ENCODE measurements around the gene ZCCHC7.

ZCCHC7 gene

DNA sequence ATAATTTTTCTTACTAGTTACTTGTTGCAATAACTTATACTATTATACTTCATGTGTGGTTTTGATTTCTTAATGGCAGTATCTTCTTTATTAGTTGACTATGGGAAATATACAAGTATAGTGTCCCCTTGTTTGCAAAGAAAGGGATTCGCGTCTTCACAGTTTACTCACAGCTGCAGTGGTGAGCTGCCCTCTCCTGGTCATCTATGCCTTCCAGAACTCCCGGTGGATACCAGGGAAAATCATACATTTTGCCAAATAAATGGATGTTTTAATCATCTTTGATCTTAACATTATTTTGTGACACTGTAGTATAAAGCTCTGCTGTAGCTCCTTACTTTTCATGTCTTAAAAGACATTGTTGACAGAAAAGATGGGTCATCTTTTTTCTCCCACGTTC lies 142.0 kb downstream of the ZCCHC7 start:
- no peak overlapping the region for H3K27ac ChIP-seq
- no peaks in the 10 kb centered on the region for H3K36me3 ChIP-seq (replicated peaks)
- peak; percentile 25 for DNase-seq
- H3K4me3 ChIP-seq (ENCODE audit: low read depth, low read length) = no peak overlapping the region
- TF ChIP-seq, protein P1, sequence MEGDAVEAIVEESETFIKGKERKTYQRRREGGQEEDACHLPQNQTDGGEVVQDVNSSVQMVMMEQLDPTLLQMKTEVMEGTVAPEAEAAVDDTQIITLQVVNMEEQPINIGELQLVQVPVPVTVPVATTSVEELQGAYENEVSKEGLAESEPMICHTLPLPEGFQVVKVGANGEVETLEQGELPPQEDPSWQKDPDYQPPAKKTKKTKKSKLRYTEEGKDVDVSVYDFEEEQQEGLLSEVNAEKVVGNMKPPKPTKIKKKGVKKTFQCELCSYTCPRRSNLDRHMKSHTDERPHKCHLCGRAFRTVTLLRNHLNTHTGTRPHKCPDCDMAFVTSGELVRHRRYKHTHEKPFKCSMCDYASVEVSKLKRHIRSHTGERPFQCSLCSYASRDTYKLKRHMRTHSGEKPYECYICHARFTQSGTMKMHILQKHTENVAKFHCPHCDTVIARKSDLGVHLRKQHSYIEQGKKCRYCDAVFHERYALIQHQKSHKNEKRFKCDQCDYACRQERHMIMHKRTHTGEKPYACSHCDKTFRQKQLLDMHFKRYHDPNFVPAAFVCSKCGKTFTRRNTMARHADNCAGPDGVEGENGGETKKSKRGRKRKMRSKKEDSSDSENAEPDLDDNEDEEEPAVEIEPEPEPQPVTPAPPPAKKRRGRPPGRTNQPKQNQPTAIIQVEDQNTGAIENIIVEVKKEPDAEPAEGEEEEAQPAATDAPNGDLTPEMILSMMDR (IDR thresholded peaks at IDR 0.05; ENCODE audit: low read depth, low read length, missing control alignments) = peak; percentile 89
- no peaks in the 10 kb centered on the region for H3K27me3 ChIP-seq (replicated peaks)
- in situ Hi-C loops (cut with HindIII; ENCODE audit: low pct_ligation_motif_present, low sequenced_read_pairs) = no loop called here

DNA sequence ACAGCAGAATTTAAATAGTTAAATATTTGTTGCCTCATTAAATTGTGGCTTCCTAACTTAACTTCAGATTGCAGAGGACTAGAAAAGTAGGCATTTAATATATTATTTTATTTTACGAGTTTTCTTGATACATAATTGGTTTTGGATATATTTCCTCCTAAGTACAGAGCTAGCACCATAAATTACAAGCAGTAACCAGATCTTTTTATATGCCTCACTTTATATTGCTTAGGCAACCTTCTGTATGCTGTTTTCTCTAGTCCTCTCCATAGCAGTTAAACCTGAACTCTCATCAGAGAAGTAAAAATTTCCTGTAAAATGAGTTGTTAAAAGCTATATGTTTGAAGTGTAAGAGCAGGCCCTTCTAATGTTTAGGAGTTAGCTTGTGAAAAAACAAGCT lies 144.2 kb downstream of the ZCCHC7 start:
- no peaks in the 10 kb centered on the region for H3K27me3 ChIP-seq (replicated peaks)
- TF ChIP-seq, protein P1 (IDR thresholded peaks at IDR 0.05; ENCODE audit: low read depth, low read length, missing control alignments) = no peak
- in situ Hi-C loops (cut with HindIII; ENCODE audit: low pct_ligation_motif_present, low sequenced_read_pairs) = no loop called here
- H3K4me3 ChIP-seq (ENCODE audit: low read depth, low read length) = no peak overlapping the region
- H3K27ac ChIP-seq = no peak overlapping the region
- no peak for DNase-seq
- no peaks in the 10 kb centered on the region for H3K36me3 ChIP-seq (replicated peaks)

DNA sequence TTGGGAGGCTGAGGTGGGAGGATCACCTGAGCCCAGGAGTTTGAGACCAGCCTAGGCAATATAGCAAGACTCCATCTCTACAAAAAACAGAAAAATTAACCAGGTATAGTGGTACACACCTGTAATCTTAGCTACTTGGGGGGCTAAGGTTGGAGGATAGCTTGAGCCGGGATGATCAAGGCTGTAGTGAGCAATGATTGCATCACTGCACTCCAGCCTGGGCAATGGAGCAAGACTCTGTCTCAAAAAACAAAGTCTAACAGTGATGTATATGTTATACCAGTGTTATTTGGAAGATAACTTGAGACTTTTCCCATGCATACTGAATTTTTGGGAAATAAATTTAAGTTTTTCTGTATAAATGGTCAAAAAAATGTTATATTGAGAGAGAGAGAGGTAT lies 146.3 kb downstream of the ZCCHC7 start:
- DNase-seq = no peak
- TF ChIP-seq, protein P1 (IDR thresholded peaks at IDR 0.05; ENCODE audit: low read depth, low read length, missing control alignments) = no peak
- in situ Hi-C loops (cut with HindIII; ENCODE audit: low pct_ligation_motif_present, low sequenced_read_pairs) = no loop called here

DNA sequence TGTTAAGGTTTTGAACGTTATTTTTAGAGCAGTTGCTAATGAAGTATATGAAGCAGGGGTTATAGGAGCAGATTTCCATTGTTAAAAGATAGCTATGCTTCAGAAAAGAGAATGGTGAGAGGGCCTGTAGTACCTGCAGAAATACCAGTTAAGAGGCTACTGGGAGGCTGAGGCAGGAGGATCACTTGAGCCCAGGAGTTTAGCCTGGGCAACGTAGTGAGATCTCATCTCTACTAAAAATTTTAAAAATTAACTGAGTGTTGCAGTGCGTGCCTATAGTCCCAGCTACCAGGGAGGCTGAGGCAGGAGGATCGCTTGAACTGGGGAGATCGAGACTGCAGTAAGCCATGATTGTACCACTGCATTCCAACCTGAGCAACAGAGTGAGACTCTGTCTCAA lies 148.8 kb downstream of the ZCCHC7 start:
- Histone ChIP-seq H3K36me3 (replicated peaks) (no peaks in the 10 kb centered on the region), H3K4me3 (ENCODE audit: low read depth, low read length) (no peak overlapping the region), H3K27ac (no peak overlapping the region), H3K27me3 (replicated peaks) (no peaks in the 10 kb centered on the region)
- in situ Hi-C loops (cut with HindIII; ENCODE audit: low pct_ligation_motif_present, low sequenced_read_pairs) = no loop called here
- DNase-seq = no peak
- TF ChIP-seq, protein P1 (IDR thresholded peaks at IDR 0.05; ENCODE audit: low read depth, low read length, missing control alignments) = no peak

More for the DNA sequence above, 146.3 kb downstream of the ZCCHC7 start:
- Histone ChIP-seq H3K36me3 (replicated peaks) (no peaks in the 10 kb centered on the region), H3K27me3 (replicated peaks) (no peaks in the 10 kb centered on the region), H3K4me3 (ENCODE audit: low read depth, low read length) (no peak overlapping the region), H3K27ac (no peak overlapping the region)

DNA sequence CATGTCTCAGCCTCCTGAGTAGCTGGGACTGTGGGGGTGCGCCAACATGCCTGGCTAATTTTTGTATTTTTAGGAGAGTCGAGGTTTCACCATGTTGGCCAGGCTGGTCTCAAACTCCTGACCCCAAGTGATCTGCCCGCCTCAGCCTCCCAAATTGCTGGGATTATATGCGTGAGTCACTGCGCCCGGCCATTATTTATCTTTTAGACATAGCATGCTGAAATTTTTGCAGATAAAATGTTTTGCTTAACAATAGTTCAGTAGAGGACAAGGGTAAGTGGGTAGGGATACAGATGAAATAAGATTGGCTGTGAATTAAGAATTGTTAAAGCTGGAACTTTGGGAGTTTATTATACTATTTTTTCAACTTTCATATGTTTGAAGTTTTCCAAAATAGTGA lies 151.3 kb downstream of the ZCCHC7 start:
- peak; percentile 38 for DNase-seq
- no peak overlapping the region for H3K27ac ChIP-seq
- in situ Hi-C loops (cut with HindIII; ENCODE audit: low pct_ligation_motif_present, low sequenced_read_pairs) = no loop called here

DNA sequence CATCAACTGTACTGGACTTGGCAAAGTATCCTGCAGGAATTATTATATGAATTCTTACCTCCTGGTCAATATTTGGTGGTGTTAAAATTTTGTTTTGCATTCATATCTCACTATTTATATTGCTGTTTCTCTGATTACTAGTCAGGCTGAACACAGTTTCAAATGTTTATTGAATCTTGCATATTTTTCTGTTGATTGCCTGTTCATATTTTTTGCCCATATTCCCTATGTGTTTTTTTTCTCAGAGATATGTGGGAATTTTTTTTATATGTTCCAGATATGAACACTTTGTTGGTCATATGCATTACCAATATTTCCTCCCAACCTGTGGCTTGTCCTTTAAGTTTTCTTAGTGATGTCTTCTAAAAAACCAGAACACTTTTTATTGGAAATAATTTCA lies 153.2 kb downstream of the ZCCHC7 start:
- Histone ChIP-seq H3K4me3 (ENCODE audit: low read depth, low read length) (no peak overlapping the region), H3K27me3 (replicated peaks) (no peaks in the 10 kb centered on the region), H3K27ac (no peak overlapping the region), H3K36me3 (replicated peaks) (no peaks in the 10 kb centered on the region)
- TF ChIP-seq, protein P1 (IDR thresholded peaks at IDR 0.05; ENCODE audit: low read depth, low read length, missing control alignments) = no peak
- in situ Hi-C loops (cut with HindIII; ENCODE audit: low pct_ligation_motif_present, low sequenced_read_pairs) = no loop called here
- no peak for DNase-seq

More for the DNA sequence above, 151.3 kb downstream of the ZCCHC7 start:
- Histone ChIP-seq H3K36me3 (replicated peaks) (no peaks in the 10 kb centered on the region), H3K27me3 (replicated peaks) (no peaks in the 10 kb centered on the region), H3K4me3 (ENCODE audit: low read depth, low read length) (no peak overlapping the region)
- TF ChIP-seq, protein P1 (IDR thresholded peaks at IDR 0.05; ENCODE audit: low read depth, low read length, missing control alignments) = no peak

Data from brain microvascular endothelial cell (primary cell).